Retinal pigment epithelial cell (primary cell): ENCODE data around the gene HK3.

ENCODE experiments used
- DNase-seq: peaks from one replicate; pipeline ENCODE4 v3.0.0-alpha.2; 2010; ENCODE audit warnings: low read depth
- H3K4me3 ChIP-seq: 2 replicates; pipeline ENCODE4 v1.5.1; 2011; ENCODE audit warnings: mild to moderate bottlenecking, low read length, control low read depth, moderate library complexity
- TF ChIP-seq, protein P1 (sequence below): conservative IDR thresholded peaks from 2 replicates; pipeline ENCODE4 v1.5.1; 2011; ENCODE audit warnings: low read depth, low read length, control low read depth, inconsistent platforms

Gene HK3

DNA sequence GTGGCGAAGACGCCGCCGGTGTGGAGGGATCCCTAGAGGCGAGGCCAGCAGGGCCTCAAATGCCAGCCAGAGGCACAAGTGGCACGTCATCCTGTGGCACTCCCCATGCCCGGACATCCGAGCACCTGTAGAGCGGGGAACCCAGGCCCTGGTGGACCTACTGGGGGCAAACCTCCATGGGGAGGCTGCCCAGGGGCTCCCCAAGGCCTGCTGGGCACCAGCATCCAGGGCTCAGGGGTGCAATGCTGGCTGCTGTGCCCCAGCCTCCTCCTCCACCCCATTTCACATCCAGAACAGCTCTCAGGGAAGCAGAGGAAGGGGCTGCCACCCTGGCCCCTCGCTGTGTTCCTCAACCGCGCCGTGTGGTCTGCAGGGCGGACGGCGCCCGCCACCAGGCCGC lies 43.5 kb downstream of the HK3 start:
- DNase-seq: no peak
- no peak overlapping the region for H3K4me3 ChIP-seq
- TF ChIP-seq, protein P1, sequence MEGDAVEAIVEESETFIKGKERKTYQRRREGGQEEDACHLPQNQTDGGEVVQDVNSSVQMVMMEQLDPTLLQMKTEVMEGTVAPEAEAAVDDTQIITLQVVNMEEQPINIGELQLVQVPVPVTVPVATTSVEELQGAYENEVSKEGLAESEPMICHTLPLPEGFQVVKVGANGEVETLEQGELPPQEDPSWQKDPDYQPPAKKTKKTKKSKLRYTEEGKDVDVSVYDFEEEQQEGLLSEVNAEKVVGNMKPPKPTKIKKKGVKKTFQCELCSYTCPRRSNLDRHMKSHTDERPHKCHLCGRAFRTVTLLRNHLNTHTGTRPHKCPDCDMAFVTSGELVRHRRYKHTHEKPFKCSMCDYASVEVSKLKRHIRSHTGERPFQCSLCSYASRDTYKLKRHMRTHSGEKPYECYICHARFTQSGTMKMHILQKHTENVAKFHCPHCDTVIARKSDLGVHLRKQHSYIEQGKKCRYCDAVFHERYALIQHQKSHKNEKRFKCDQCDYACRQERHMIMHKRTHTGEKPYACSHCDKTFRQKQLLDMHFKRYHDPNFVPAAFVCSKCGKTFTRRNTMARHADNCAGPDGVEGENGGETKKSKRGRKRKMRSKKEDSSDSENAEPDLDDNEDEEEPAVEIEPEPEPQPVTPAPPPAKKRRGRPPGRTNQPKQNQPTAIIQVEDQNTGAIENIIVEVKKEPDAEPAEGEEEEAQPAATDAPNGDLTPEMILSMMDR: no peak

- no peak overlapping the region for H3K4me3 ChIP-seq
- TF ChIP-seq, protein P1: no peak
- DNase-seq: no peak
Observed at GRCh38 chr5:176854164-176854563, 45.0 kb downstream of the HK3 start.

DNA sequence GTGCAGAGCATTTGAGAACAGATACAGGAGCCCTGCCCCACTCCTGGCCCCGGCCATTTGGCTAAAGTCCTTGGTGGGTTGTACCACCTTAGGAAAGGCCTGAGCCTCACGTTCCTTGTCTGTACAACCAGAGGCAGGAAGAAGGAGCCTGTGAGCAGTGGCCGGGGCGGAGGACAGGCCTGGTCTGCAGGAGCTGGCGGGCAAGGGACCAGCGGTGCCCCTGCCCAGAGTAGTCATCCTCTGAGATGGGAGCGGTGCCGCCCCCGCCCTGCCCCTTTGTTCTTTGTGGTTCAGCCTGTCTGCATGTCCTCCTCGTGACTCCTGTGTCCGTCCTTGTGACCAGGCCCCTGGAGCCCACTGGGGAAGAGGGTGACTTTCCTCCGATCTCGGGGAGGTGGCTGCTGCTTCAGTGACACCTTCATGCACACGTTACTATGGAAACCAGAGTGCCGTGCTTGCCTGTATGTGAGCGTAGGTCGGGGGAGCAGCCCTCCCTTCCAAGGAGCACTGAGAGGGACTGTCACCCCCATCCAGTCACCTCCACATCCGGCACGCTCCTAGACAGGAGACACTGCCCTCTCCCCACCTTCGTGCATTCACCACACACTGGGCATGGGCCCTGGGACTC lies 45.9 kb downstream of the HK3 start:
- no peak for DNase-seq
- H3K4me3 ChIP-seq: no peak overlapping the region
- TF ChIP-seq, protein P1: no peak

DNA sequence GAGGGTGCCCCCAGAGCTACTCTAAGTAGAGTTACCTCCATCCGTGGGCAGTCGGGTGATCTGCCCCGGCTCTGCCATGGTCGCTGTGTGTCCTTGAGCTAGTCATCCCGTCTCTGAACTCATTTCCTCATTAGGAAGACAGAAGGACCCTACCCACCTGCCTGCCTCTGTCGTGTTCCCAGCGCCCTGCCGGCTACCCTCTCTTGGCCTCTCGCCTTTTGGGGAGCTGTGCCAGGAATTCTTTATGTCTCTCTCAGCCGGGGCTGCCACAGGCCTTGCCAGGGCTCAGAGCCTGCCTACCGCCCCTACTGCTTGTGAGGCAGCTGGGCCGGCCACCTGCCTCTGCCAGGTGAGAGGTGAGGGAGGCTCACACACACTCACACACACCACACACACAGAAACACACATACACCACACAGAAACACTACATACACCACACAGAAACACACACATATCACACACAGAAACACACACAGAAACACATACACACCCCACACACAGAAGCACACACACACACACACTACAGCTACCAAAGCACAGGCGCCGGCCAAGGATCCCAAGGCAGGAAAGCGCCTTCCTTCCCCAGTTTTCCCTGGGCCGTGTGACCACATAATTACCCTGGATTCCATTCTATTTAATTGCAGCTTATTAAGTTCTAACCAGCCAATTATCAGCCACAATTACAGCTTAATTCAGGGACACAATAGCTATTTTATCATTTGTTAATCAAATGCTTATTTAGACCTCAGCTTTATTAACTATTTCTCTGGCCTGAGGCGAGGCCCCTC lies 47.1 kb downstream of the HK3 start:
- H3K4me3 ChIP-seq: no peak overlapping the region
- no peak for DNase-seq
- TF ChIP-seq, protein P1: no peak

DNA sequence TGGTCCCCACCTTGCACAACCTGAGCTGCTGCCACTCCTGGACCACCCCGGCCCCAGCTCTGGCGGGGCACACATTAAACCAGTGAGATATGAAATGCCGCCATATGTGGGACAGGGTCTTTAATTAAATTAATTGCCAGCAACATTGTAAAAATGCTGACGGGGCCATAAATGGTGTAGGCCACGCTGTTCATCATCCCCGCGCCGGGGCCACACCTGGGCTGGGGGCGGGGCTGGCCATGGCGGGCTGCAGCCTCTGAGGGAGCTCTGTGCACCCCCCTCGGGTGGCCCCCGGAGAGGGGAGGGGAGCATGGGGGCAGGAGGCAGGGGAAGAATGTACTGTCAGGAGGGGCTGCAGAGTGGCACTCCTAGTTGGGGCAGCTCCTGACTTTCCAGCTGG lies 47.8 kb downstream of the HK3 start:
- TF ChIP-seq, protein P1: no peak
- DNase-seq: no peak
- H3K4me3 ChIP-seq: no peak overlapping the region

DNA sequence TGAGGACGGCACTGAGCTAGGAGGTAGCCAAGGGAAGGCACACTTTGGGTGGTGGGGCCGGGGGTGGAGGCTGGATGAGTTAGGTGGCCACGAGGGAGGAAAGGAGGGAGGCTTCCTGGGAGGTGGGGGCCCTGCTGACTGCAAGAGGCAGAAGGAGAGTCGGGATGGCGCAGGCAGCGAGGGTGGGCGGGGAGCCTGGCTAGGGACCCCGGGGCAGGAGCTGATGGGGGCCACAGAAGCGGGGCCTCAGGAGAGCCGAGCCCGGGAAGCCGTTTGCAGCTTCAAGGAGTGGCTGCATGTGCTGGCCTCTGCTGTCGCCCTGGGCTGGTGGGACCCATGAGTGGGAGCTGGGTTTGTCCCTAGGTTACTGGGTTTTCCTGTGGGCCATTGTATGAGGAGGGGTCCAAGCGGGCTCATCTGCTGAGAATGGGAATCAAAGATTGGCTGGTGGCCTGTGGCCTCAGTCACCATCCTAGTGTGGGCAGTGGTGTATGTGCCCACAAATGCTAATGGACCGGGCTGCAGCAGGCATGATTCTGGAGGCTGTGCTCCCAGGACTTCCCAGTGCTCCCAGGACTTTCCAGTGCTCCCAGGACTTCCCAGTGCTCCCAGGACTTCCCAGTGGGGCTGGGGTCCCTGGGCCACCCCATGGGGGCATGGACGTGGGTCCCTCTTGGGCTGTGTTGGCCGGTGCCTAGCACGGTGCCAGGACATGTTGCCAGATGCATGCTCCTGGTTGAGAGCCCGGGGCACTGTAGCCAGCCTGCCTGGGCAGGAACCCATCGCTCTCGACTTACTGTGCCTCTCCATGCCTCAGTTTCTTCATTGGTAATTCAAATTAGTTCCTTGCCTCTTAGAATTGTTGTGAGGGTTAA lies 48.5 kb downstream of the HK3 start:
- TF ChIP-seq, protein P1: no peak
- DNase-seq: no peak
- no peak overlapping the region for H3K4me3 ChIP-seq
